Neural progenitor cell (in vitro differentiated cells): Measurements from ENCODE around the gene CELA3A.

Experiments used
- CTCF ChIP-seq: fragments of 200-600 bp; sonication (generic); IDR thresholded peaks from 2 replicates; pipeline ENCODE4 v1.5.1; 2017; ENCODE audit warnings: antibody characterized with exemption, mild to moderate bottlenecking
- EZH2 ChIP-seq: fragments of 200-600 bp; sonication (generic); IDR thresholded peaks from 2 replicates; pipeline ENCODE4 v1.6.1; 2017; ENCODE audit warnings: antibody characterized with exemption, mild to moderate bottlenecking, moderate library complexity

GRCh38 chr1:22030057-22030456, 28.6 kb downstream of the CELA3A start:
- TF ChIP-seq CTCF (no peak), EZH2 (no peak)
